GM23338 (cell line): Measurements from ENCODE around the gene OR1E2.

ENCODE experiments used
- CREB1 ChIP-seq: fragments of 250-450 bp; sonication (Bioruptor Pico); IDR thresholded peaks from 2 replicates; pipeline ENCODE4 v1.5.0; 2020; ENCODE audit warnings: low read depth, mild to moderate bottlenecking, moderate library complexity
- CTCF ChIP-seq, 2 experiments: fragments of 200-600 bp in 1 of 2; sonication (generic) in 1 of 2; conservative IDR thresholded peaks; 2 replicates each; pipeline versions ENCODE4 v1.5.1 to v1.6.1; 2016 to 2017; ENCODE audit warnings: antibody characterized with exemption in 2 of 2, low read depth in 2 of 2, mild to moderate bottlenecking in 2 of 2, moderate library complexity in 1 of 2
- ETS1 ChIP-seq: IDR thresholded peaks from 2 replicates; pipeline ENCODE4 v1.6.1; 2016; ENCODE audit warnings: antibody characterized with exemption
- EZH2 ChIP-seq: fragments of 200-600 bp; sonication (generic); IDR thresholded peaks from one replicate; pipeline ENCODE4 v1.8.0; 2017; ENCODE audit warnings: antibody characterized with exemption, mild to moderate bottlenecking, low read depth; ENCODE audit not compliant: unreplicated experiment
- EZH2phosphoT487 ChIP-seq: fragments of 200-600 bp; sonication (generic); IDR thresholded peaks from one replicate; pipeline ENCODE4 v1.8.1; 2018; ENCODE audit warnings: antibody characterized with exemption; ENCODE audit not compliant: unreplicated experiment
- JUNB ChIP-seq: IDR thresholded peaks from one replicate; pipeline ENCODE4 v1.6.1; 2016; ENCODE audit warnings: antibody characterized with exemption; ENCODE audit not compliant: unreplicated experiment
- POLR2AphosphoS5 ChIP-seq: IDR thresholded peaks from 2 replicates; pipeline ENCODE4 v1.6.1; 2016; ENCODE audit warnings: antibody characterized with exemption, low read depth
- REST ChIP-seq: IDR thresholded peaks from one replicate; pipeline ENCODE4 v1.6.1; 2018; ENCODE audit warnings: antibody characterized with exemption; ENCODE audit not compliant: unreplicated experiment
- ZNF114 ChIP-seq: fragments of 250-450 bp; sonication (Bioruptor Pico); IDR thresholded peaks from 2 replicates; pipeline ENCODE4 v1.5.0; 2020; ENCODE audit warnings: mild to moderate bottlenecking, moderate library complexity
- ZNF331 ChIP-seq: fragments of 250-450 bp; sonication (Bioruptor Pico); IDR thresholded peaks from 2 replicates; pipeline ENCODE4 v1.5.0; 2020; ENCODE audit warnings: low read depth, mild to moderate bottlenecking, moderate library complexity
- ZNF462 ChIP-seq: fragments of 250-450 bp; sonication (Bioruptor Pico); IDR thresholded peaks from 2 replicates; pipeline ENCODE4 v1.5.0; 2020; ENCODE audit warnings: mild to moderate bottlenecking, moderate library complexity

GRCh38 chr17:3433741-3434140 lies at the start of gene OR1E2:
- TF ChIP-seq CTCF (conservative IDR thresholded peaks at IDR 0.05; ENCODE audit: low read depth in 2 of 2) (no peak), REST (no peak), ZNF114 (no peak), EZH2 (no peak), POLR2AphosphoS5 (no peak), EZH2phosphoT487 (no peak), JUNB (no peak), ZNF331 (CRISPR knock-in tag) (no peak), CREB1 (no peak), ZNF462 (no peak), ETS1 (no peak)
